Tongue (tissue), 2 donors: ENCODE results near the gene BLCAP. TPM values are rescaled to one million over a fixed set of nuclear protein-coding genes. Genes with fewer than 3 reads are reported as not detected.
"Not testable (repeated sequence)": the region's sequence is repeated elsewhere in the genome, so short reads cannot be mapped to it uniquely, and the experiment has no call there.

Source experiments
- DNase-seq: peaks from one replicate; pipeline ENCODE4 v3.0.0-alpha.2; 2015
- total RNA-seq: library from RNA; depleted of rRNA; stranded (reverse); fragments of >200 nt; gene quantifications from one replicate; pipeline ENCODE4 v1.2.3, GENCODE V29; 2014

Gene BLCAP
- total RNA-seq, 1 donor from 2014 or later = 149 TPM

GRCh38 chr20:37556538-37556937, 28.9 kb upstream of the BLCAP start:
- no peak for DNase-seq

GRCh38 chr20:37554721-37555298, 27.1 kb upstream of the BLCAP start:
- DNase-seq = not testable (repeated sequence)

GRCh38 chr20:37552415-37552814, 24.7 kb upstream of the BLCAP start:
- no peak for DNase-seq

- DNase-seq = not testable (repeated sequence)
These were observed 24.0 kb upstream of the BLCAP start for GRCh38 chr20:37551660-37552059.

GRCh38 chr20:37550101-37550920, 22.6 kb upstream of the BLCAP start:
- DNase-seq = not testable (repeated sequence)

GRCh38 chr20:37547912-37548311, 20.2 kb upstream of the BLCAP start:
- no peak for DNase-seq

- DNase-seq = no peak
These were observed 17.8 kb upstream of the BLCAP start for GRCh38 chr20:37545516-37545915.

GRCh38 chr20:37544386-37544785, 16.7 kb upstream of the BLCAP start:
- DNase-seq = no peak

GRCh38 chr20:37543828-37544227, 16.2 kb upstream of the BLCAP start:
- DNase-seq = no peak

GRCh38 chr20:37542281-37542680, 14.6 kb upstream of the BLCAP start:
- no peak for DNase-seq

- no peak for DNase-seq
These were observed 13.7 kb upstream of the BLCAP start for GRCh38 chr20:37541326-37541725.

- DNase-seq = not testable (repeated sequence)
These were observed 13.2 kb upstream of the BLCAP start for GRCh38 chr20:37540838-37541237.

GRCh38 chr20:37540001-37540400, 12.3 kb upstream of the BLCAP start:
- no peak for DNase-seq

GRCh38 chr20:37539424-37539823, 11.7 kb upstream of the BLCAP start:
- no peak for DNase-seq

GRCh38 chr20:37538003-37538402, 10.3 kb upstream of the BLCAP start:
- no peak for DNase-seq

GRCh38 chr20:37537505-37537904, 9.8 kb upstream of the BLCAP start:
- no peak for DNase-seq

- DNase-seq = no peak
These were observed 7.9 kb upstream of the BLCAP start for GRCh38 chr20:37535443-37536132.

GRCh38 chr20:37534401-37535157, 6.9 kb upstream of the BLCAP start:
- peak; percentile 93 for DNase-seq

GRCh38 chr20:37533154-37533715, 5.6 kb upstream of the BLCAP start:
- DNase-seq = no peak

GRCh38 chr20:37531856-37532255, 4.2 kb upstream of the BLCAP start:
- no peak for DNase-seq

- DNase-seq = no peak
These were observed 3.0 kb upstream of the BLCAP start for GRCh38 chr20:37530696-37531095.

- DNase-seq = no peak
These were observed 2.4 kb upstream of the BLCAP start for GRCh38 chr20:37529968-37530600.
